GM19238 (cell line): Measurements from ENCODE around the gene GABRD.

Experiments
- DNase-seq: peaks from one replicate; pipeline ENCODE4 v3.0.0; 2011; ENCODE audit warnings: low spot score; ENCODE audit not compliant: insufficient read length

GABRD gene

GRCh38 chr1:2018217-2019171 lies 651 bp upstream of the GABRD start:
- no peak for DNase-seq

- no peak for DNase-seq
Observed at GRCh38 chr1:2019571-2020309, 595 bp downstream of the GABRD start.

- no peak for DNase-seq
Observed at GRCh38 chr1:2020310-2020655, 1.1 kb downstream of the GABRD start.

- DNase-seq, result no peak
Observed at GRCh38 chr1:2021550-2021949, 2.4 kb downstream of the GABRD start.

- no peak for DNase-seq
Observed at GRCh38 chr1:2022063-2022770, 3.1 kb downstream of the GABRD start.

GRCh38 chr1:2023187-2023586 lies 4.0 kb downstream of the GABRD start:
- DNase-seq, result no peak

GRCh38 chr1:2024451-2024850 lies 5.3 kb downstream of the GABRD start:
- DNase-seq, result no peak

GRCh38 chr1:2024887-2025286 lies 5.7 kb downstream of the GABRD start:
- DNase-seq, result no peak

- DNase-seq, result no peak
Observed at GRCh38 chr1:2025491-2025981, 6.4 kb downstream of the GABRD start.

GRCh38 chr1:2027961-2028583 lies 8.9 kb downstream of the GABRD start:
- no peak for DNase-seq

- no peak for DNase-seq
Observed at GRCh38 chr1:2028870-2029560, 9.9 kb downstream of the GABRD start.

- DNase-seq, result no peak
Observed at GRCh38 chr1:2029561-2029960, 10.4 kb downstream of the GABRD start.

GRCh38 chr1:2030076-2030871 lies 11.1 kb downstream of the GABRD start:
- DNase-seq, result no peak

GRCh38 chr1:2031546-2032540 lies 12.7 kb downstream of the GABRD start:
- DNase-seq, result no peak

- no peak for DNase-seq
Observed at GRCh38 chr1:2032737-2033136, 13.6 kb downstream of the GABRD start.

GRCh38 chr1:2033165-2033564 lies 14.0 kb downstream of the GABRD start:
- DNase-seq, result no peak

- DNase-seq, result no peak
Observed at GRCh38 chr1:2036287-2036686, 17.1 kb downstream of the GABRD start.

- no peak for DNase-seq
Observed at GRCh38 chr1:2037314-2037979, 18.3 kb downstream of the GABRD start.
